ENCODE results near the gene MT3. TPM values are rescaled to one million over a fixed set of nuclear protein-coding genes. Genes with fewer than 3 reads are reported as not detected.

MT3 gene
- total and polyA plus RNA-seq, 9 of the 15 experiments (the other 6 are each of a cell fraction or from before 2014, with no cell fraction given): not detected

- TF ChIP-seq JUND (IDR thresholded peaks at IDR 0.05; ENCODE audit: borderline replicate concordance, low read depth, low read length) (peak; percentile 4; the same call in 1 of the 2 replicates), JUND (tag; IDR thresholded peaks at IDR 0.05; ENCODE audit: borderline replicate concordance, low read depth, low read length) (no peak), SMAD2 (IDR thresholded peaks at IDR 0.05; ENCODE audit: low read depth, low read length) (no peak), ZNF133 (CRISPR knock-in tag; IDR thresholded peaks at IDR 0.05) (no peak), XRCC5 (IDR thresholded peaks at IDR 0.05; ENCODE audit: low read depth, low read length) (no peak), ZNF318 (IDR thresholded peaks at IDR 0.05; ENCODE audit: borderline replicate concordance in 1 of 2, low read depth in 1 of 2) (peak in 1 of 2 experiments; percentile 85; a peak in 2 of 4 replicates)
- TF ChIP-seq, protein P1, sequence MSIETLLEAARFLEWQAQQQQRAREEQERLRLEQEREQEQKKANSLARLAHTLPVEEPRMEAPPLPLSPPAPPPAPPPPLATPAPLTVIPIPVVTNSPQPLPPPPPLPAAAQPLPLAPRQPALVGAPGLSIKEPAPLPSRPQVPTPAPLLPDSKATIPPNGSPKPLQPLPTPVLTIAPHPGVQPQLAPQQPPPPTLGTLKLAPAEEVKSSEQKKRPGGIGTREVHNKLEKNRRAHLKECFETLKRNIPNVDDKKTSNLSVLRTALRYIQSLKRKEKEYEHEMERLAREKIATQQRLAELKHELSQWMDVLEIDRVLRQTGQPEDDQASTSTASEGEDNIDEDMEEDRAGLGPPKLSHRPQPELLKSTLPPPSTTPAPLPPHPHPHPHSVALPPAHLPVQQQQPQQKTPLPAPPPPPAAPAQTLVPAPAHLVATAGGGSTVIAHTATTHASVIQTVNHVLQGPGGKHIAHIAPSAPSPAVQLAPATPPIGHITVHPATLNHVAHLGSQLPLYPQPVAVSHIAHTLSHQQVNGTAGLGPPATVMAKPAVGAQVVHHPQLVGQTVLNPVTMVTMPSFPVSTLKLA (conservative IDR thresholded peaks at IDR 0.05): no peak
- TF ChIP-seq, protein P2, sequence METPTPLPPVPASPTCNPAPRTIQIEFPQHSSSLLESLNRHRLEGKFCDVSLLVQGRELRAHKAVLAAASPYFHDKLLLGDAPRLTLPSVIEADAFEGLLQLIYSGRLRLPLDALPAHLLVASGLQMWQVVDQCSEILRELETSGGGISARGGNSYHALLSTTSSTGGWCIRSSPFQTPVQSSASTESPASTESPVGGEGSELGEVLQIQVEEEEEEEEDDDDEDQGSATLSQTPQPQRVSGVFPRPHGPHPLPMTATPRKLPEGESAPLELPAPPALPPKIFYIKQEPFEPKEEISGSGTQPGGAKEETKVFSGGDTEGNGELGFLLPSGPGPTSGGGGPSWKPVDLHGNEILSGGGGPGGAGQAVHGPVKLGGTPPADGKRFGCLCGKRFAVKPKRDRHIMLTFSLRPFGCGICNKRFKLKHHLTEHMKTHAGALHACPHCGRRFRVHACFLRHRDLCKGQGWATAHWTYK (CRISPR knock-in tag; IDR thresholded peaks at IDR 0.05): no peak
These were observed 20.2 kb downstream of the MT3 start (continued) for GRCh38 chr16:56609463-56609921.
